ENCODE measurements around the gene TRA2A. TPM values are rescaled to one million over a fixed set of nuclear protein-coding genes. Genes with fewer than 3 reads are reported as not detected.

Gene TRA2A
- total RNA-seq, 3 donors from 2014 or later (not counting 1 experiment from before 2014, with no cell fraction given): 269 to 385 (median 324) TPM

DNA sequence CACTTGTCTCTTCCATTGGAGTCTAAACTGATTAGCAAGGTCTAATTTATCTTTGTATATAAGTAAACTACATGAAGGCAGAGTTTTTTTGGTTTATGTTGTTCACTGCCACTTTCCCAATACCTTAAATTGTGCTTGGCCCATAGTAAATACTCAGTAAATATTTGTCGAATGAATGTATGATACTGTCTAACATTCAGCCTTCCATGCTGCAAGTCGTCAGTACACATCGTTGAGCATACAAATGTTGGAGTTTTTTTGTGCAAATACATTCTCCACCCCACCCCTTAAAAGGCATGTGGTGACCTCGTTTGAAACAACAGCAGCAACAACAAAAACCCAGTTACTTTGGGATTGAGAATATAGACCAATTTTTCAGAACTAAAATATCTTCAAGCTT is 44.1 kb downstream of the TRA2A start:
- no peak for ATAC-seq
- intact Hi-C loops (cut with micrococcal nuclease): no loop called here
- H3K27ac ChIP-seq (ENCODE audit: low read length): no peak overlapping the region
- H3K4me1 Mint-ChIP-seq: peaks cover 0 to 6% of the 10 kb centered on the region in 2 donors
- H3K4me3 Mint-ChIP-seq: no peak overlapping the region
- TF ChIP-seq, protein P1, sequence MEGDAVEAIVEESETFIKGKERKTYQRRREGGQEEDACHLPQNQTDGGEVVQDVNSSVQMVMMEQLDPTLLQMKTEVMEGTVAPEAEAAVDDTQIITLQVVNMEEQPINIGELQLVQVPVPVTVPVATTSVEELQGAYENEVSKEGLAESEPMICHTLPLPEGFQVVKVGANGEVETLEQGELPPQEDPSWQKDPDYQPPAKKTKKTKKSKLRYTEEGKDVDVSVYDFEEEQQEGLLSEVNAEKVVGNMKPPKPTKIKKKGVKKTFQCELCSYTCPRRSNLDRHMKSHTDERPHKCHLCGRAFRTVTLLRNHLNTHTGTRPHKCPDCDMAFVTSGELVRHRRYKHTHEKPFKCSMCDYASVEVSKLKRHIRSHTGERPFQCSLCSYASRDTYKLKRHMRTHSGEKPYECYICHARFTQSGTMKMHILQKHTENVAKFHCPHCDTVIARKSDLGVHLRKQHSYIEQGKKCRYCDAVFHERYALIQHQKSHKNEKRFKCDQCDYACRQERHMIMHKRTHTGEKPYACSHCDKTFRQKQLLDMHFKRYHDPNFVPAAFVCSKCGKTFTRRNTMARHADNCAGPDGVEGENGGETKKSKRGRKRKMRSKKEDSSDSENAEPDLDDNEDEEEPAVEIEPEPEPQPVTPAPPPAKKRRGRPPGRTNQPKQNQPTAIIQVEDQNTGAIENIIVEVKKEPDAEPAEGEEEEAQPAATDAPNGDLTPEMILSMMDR (IDR thresholded peaks at IDR 0.05): no peak
- no peak for DNase-seq
- H3K9me3 ChIP-seq (ENCODE audit: control insufficient read depth, insufficient read depth, low read length): no peaks in the 10 kb centered on the region
- H3K4me1 ChIP-seq (ENCODE audit: control insufficient read depth, insufficient read depth, low read length): peaks cover 14% of the 10 kb centered on the region
- H3K27ac Mint-ChIP-seq: no peak overlapping the region
- peaks cover 0 to 2% of the 10 kb centered on the region in 2 donors for H3K27me3 Mint-ChIP-seq (ENCODE audit: low read depth in 2 of 2)
- H3K27me3 ChIP-seq (ENCODE audit: control insufficient read depth, insufficient read depth, low read length): no peaks in the 10 kb centered on the region
- H3K9me3 Mint-ChIP-seq: no peaks in the 10 kb centered on the region
- 84% methylated on average over 3 of the region's 4 CpGs for WGBS (ENCODE audit: insufficient coverage)
- no peaks in the 10 kb centered on the region for H3K36me3 ChIP-seq (ENCODE audit: control insufficient read depth, insufficient read depth, low read length)
- no peak overlapping the region for H3K4me3 ChIP-seq (ENCODE audit: low read length)
- H3K36me3 Mint-ChIP-seq: no peaks in the 10 kb centered on the region

DNA sequence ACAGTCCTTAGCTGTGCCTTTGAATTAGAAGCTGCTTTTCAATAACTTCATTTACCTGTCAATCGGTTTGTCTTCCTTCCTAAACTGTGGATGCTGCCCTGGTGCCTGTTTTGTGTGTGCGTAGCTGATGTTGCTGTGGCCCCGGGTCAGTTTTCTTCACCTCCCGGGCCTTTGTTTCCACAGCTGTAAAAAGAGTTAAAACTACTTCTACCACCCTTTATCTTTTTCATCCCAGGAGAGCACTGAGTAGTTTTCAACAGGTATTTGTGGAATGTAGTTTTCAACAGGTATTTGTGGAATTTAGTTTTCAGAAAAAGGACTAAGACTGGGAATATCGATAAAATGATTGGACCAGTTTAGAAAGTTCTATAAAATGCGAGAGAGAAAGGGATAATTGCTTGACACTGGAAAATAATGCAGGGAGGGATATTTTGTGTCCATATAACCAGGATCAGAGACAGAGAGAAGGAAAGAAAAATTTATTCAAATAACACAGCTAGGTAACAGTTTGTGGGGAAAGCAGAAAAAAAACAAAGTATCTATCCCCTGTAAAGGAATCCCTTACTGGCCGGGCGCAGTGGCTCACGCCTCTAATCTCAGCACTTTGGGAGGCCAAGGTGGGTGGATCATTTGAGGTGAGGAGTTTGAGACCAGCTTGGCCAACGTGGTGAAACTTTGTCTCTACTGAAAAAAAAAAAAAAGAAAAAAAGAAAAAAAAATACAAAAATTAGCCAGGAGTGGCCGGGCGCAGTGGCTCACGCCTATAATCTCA is 45.6 kb downstream of the TRA2A start:
- no peaks in the 10 kb centered on the region for H3K9me3 ChIP-seq (ENCODE audit: control insufficient read depth, insufficient read depth, low read length)
- Mint-ChIP-seq H3K36me3 (no peaks in the 10 kb centered on the region), H3K4me1 (peaks cover 0 to 6% of the 10 kb centered on the region in 2 donors), H3K27me3 (ENCODE audit: low read depth in 2 of 2) (peaks cover 8 to 13% of the 10 kb centered on the region in 2 donors), H3K4me3 (no peak overlapping the region), H3K27ac (no peak overlapping the region), H3K9me3 (no peaks in the 10 kb centered on the region)
- intact Hi-C loops (cut with micrococcal nuclease): no loop called here
- H3K27ac ChIP-seq (ENCODE audit: low read length): no peak overlapping the region
- ATAC-seq (no peak), DNase-seq (no peak)
- TF ChIP-seq, protein P1 (IDR thresholded peaks at IDR 0.05): no peak
- no peaks in the 10 kb centered on the region for H3K36me3 ChIP-seq (ENCODE audit: control insufficient read depth, insufficient read depth, low read length)
- WGBS (ENCODE audit: insufficient coverage): 93% methylated on average over 13 of the region's 13 CpGs
- H3K4me3 ChIP-seq (ENCODE audit: low read length): no peak overlapping the region
- no peaks in the 10 kb centered on the region for H3K27me3 ChIP-seq (ENCODE audit: control insufficient read depth, insufficient read depth, low read length)
- H3K4me1 ChIP-seq (ENCODE audit: control insufficient read depth, insufficient read depth, low read length): peaks cover 14% of the 10 kb centered on the region

DNA sequence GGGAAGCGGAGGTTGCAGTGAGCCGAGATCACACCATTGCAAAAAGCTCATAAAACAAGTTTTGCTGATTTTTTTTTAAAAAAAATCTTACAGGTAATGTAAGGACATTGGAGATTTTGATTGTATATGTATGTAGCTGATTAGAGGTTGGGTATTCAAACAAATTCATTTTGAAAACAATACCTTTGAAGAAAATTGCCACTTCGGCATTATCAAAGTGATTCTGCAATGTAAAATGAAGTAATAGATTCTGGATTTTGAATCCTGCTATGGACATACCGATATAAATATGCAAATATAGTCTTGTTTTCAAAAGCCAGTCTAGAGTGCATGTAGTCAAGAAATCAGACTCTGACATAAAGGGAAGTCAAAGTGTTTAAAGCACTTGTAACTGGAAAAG is 49.1 kb downstream of the TRA2A start:
- peaks cover 20 to 30% of the 10 kb centered on the region in 2 donors for H3K27me3 Mint-ChIP-seq (ENCODE audit: low read depth in 2 of 2)
- TF ChIP-seq, protein P1 (IDR thresholded peaks at IDR 0.05): no peak
- no peaks in the 10 kb centered on the region for H3K4me1 Mint-ChIP-seq
- DNase-seq: no peak
- no peaks in the 10 kb centered on the region for H3K36me3 Mint-ChIP-seq
- no peak overlapping the region for H3K27ac ChIP-seq (ENCODE audit: low read length)
- intact Hi-C loops (cut with micrococcal nuclease): no loop called here
- H3K27ac Mint-ChIP-seq: no peak overlapping the region
- WGBS (ENCODE audit: insufficient coverage): 98% methylated on average over 4 of the region's 4 CpGs
- no peaks in the 10 kb centered on the region for H3K36me3 ChIP-seq (ENCODE audit: control insufficient read depth, insufficient read depth, low read length)
- peaks cover 21% of the 10 kb centered on the region for H3K27me3 ChIP-seq (ENCODE audit: control insufficient read depth, insufficient read depth, low read length)
- no peaks in the 10 kb centered on the region for H3K9me3 ChIP-seq (ENCODE audit: control insufficient read depth, insufficient read depth, low read length)
- no peaks in the 10 kb centered on the region for H3K4me1 ChIP-seq (ENCODE audit: control insufficient read depth, insufficient read depth, low read length)
- no peak overlapping the region for H3K4me3 ChIP-seq (ENCODE audit: low read length)
- ATAC-seq: no peak
- H3K9me3 Mint-ChIP-seq: no peaks in the 10 kb centered on the region
- no peak overlapping the region for H3K4me3 Mint-ChIP-seq

Measured in natural killer cell (primary cell).